Endodermal cell (in vitro differentiated cells): ENCODE results near the gene CDCA8. TPM values are rescaled to one million over a fixed set of nuclear protein-coding genes. Genes with fewer than 3 reads are reported as not detected.

ENCODE experiments used
- DNase-seq: peaks from one replicate; pipeline ENCODE4 v3.0.0-alpha.2; 2017
- H3K27ac ChIP-seq: 2 replicates; pipeline ENCODE4 v1.5.1; 2013; ENCODE audit warnings: mild to moderate bottlenecking, low read depth, low read length, moderate library complexity
- H3K27me3 ChIP-seq: 2 replicates; pipeline ENCODE4 v1.6.1; 2013; ENCODE audit warnings: mild to moderate bottlenecking, low read length, moderate library complexity; ENCODE audit not compliant: insufficient read depth, control insufficient read depth, poor library complexity, severe bottlenecking
- H3K36me3 ChIP-seq: 2 replicates; pipeline ENCODE4 v1.7.0; 2013; ENCODE audit warnings: mild to moderate bottlenecking, low read length, moderate library complexity; ENCODE audit not compliant: control insufficient read depth, insufficient read depth
- H3K4me1 ChIP-seq: one replicate; pipeline ENCODE4 v1.7.0; 2013; ENCODE audit warnings: low read length; ENCODE audit not compliant: control insufficient read depth, insufficient read depth
- H3K4me3 ChIP-seq: 2 replicates; pipeline ENCODE4 v1.5.1; 2013; ENCODE audit warnings: mild to moderate bottlenecking, low read length, moderate library complexity
- H3K9ac ChIP-seq: 2 replicates; pipeline ENCODE4 v1.6.1; 2013; ENCODE audit warnings: mild to moderate bottlenecking, low read length, moderate library complexity; ENCODE audit not compliant: poor library complexity, severe bottlenecking; ENCODE audit errors: extremely low read depth
- H3K9me3 ChIP-seq: 2 replicates; pipeline ENCODE4 v1.6.1; 2013; ENCODE audit warnings: mild to moderate bottlenecking, low read length, moderate library complexity; ENCODE audit not compliant: control insufficient read depth
- H3K27ac Mint-ChIP-seq: 2 replicates; pipeline ENCODE4 v1.8.0; 2020; ENCODE audit warnings: mixed read lengths
- H3K27me3 Mint-ChIP-seq: 2 replicates; pipeline ENCODE4 v1.8.0; 2021; ENCODE audit warnings: mild to moderate bottlenecking, mixed read lengths; ENCODE audit not compliant: insufficient read depth
- H3K36me3 Mint-ChIP-seq: 2 replicates; pipeline ENCODE4 v1.8.0; 2020; ENCODE audit warnings: low read depth, mixed read lengths
- H3K4me1 Mint-ChIP-seq: 2 replicates; pipeline ENCODE4 v1.8.0; 2020; ENCODE audit warnings: mixed read lengths
- H3K4me3 Mint-ChIP-seq: 2 replicates; pipeline ENCODE4 v1.8.0; 2020; ENCODE audit warnings: mild to moderate bottlenecking, moderate library complexity, mixed read lengths
- H3K9me3 Mint-ChIP-seq: 2 replicates; pipeline ENCODE4 v1.8.0; 2020; ENCODE audit warnings: mild to moderate bottlenecking, mixed read lengths
- WGBS, 2 experiments: methylation state at CpG; one replicate each; pipeline versions ENCODE4 v1.1.5 to v1.1.7; 2013; ENCODE audit warnings: missing lambda C conversion rate in 2 of 2, mixed read lengths in 1 of 2; ENCODE audit not compliant: insufficient coverage in 1 of 2, insufficient read length in 1 of 2; 5-methylcytosine and 5-hydroxymethylcytosine counted together
- total RNA-seq, 2 donors: library from RNA; stranded (reverse); fragmentation: NEBNext Ultra II Directional in 1 of 2; extraction: Animal tissue kit (Norgen Biotek cat#: 25700) in 1 of 2; gene quantifications; 2 replicates in 1 of 2; 3 replicates in 1 of 2; pipeline ENCODE4 v1.2.1, GENCODE V29; 2021
- TF ChIP-seq, protein P1 (sequence below): fragments of 200-600 bp; sonication (generic); conservative IDR thresholded peaks from 2 replicates; pipeline ENCODE4 v1.5.0; 2021; ENCODE audit warnings: antibody characterized with exemption, mild to moderate bottlenecking

The CDCA8 gene
- total RNA-seq, 2 donors from 2014 or later: 27.7 to 49.7 TPM

DNA sequence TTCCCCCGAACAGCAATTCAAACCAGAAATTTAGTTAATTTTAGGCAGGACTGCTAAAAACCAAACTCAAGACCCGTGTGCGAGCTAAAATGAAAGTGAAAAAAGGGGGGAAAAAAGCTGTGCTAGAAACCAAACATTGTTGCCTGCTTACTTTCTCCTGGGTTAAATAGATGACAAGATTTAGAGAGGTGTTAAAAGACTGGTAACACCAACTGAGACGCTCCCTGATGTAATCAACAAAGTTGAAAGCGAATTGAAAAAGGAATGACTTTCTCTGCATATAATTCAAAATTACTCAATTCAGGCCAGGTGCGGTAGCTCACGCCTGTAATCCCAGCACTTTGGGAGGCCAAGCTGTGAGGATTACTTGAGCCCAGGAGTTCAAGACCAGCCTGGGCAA lies 6.8 kb downstream of the CDCA8 start:
- Histone ChIP-seq H3K9me3 (no peaks in the 10 kb centered on the region), H3K36me3 (peaks cover 90% of the 10 kb centered on the region), H3K4me3 (no peak overlapping the region), H3K27ac (no peak overlapping the region), H3K4me1 (no peaks in the 10 kb centered on the region), H3K27me3 (no peaks in the 10 kb centered on the region), H3K9ac (no peak overlapping the region)
- no peaks in the 10 kb centered on the region for H3K4me1 Mint-ChIP-seq
- H3K9me3 Mint-ChIP-seq: no peaks in the 10 kb centered on the region
- TF ChIP-seq, protein P1, sequence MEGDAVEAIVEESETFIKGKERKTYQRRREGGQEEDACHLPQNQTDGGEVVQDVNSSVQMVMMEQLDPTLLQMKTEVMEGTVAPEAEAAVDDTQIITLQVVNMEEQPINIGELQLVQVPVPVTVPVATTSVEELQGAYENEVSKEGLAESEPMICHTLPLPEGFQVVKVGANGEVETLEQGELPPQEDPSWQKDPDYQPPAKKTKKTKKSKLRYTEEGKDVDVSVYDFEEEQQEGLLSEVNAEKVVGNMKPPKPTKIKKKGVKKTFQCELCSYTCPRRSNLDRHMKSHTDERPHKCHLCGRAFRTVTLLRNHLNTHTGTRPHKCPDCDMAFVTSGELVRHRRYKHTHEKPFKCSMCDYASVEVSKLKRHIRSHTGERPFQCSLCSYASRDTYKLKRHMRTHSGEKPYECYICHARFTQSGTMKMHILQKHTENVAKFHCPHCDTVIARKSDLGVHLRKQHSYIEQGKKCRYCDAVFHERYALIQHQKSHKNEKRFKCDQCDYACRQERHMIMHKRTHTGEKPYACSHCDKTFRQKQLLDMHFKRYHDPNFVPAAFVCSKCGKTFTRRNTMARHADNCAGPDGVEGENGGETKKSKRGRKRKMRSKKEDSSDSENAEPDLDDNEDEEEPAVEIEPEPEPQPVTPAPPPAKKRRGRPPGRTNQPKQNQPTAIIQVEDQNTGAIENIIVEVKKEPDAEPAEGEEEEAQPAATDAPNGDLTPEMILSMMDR: no peak
- H3K4me3 Mint-ChIP-seq: no peak overlapping the region
- peaks cover 72% of the 10 kb centered on the region for H3K36me3 Mint-ChIP-seq
- WGBS, 2 experiments: 87 to 91% methylated on average over 5 to 7 of the region's 7 CpGs
- no peak for DNase-seq
- H3K27me3 Mint-ChIP-seq: no peaks in the 10 kb centered on the region
- no peak overlapping the region for H3K27ac Mint-ChIP-seq

DNA sequence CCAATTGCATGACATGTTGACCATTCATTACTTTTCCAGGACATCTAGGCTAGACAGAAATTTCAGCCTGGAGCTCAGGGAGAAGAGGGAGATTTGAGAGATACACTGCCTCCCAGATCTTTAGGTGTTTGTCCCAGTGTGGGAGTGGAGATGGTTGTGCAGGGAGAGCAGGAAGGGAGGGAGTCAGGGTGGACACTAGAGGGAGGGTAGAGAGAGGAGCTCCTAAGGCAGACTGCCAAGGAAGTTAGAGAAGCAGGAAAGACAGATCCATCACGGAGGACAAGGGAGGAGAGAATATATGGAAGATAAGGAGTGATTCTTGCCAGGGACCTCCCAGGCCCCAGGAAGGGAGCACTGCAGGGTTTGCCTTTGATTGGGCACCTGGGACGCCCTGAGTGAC lies 8.7 kb downstream of the CDCA8 start:
- Histone ChIP-seq H3K36me3 (peaks cover 88% of the 10 kb centered on the region), H3K27ac (no peak overlapping the region), H3K4me3 (no peak overlapping the region), H3K9ac (no peak overlapping the region), H3K9me3 (no peaks in the 10 kb centered on the region), H3K27me3 (no peaks in the 10 kb centered on the region), H3K4me1 (no peaks in the 10 kb centered on the region)
- DNase-seq: no peak
- TF ChIP-seq, protein P1: no peak
- peaks cover 72% of the 10 kb centered on the region for H3K36me3 Mint-ChIP-seq
- H3K27ac Mint-ChIP-seq: no peak overlapping the region
- H3K27me3 Mint-ChIP-seq: no peaks in the 10 kb centered on the region
- no peak overlapping the region for H3K4me3 Mint-ChIP-seq
- WGBS, 2 experiments: 89% methylated on average over 1 to 2 of the region's 2 CpGs
- H3K9me3 Mint-ChIP-seq: no peaks in the 10 kb centered on the region
- no peaks in the 10 kb centered on the region for H3K4me1 Mint-ChIP-seq

DNA sequence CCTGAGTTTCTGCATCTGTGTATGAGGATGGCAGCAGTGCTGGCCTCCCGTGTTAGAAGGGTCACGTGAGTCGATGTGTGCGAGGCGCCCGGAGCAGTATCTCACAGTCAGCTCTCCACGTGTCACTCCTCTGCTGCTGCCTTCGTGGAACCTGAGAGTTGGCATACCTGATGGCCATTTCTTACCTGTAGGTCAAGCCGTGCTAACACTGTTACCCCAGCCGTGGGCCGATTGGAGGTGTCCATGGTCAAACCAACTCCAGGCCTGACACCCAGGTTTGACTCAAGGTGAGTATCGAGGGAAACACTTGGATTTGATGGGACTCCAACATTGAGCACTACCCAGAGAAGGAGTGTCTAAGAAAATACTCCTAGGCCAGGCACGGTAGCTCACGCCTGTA lies 10.7 kb downstream of the CDCA8 start:
- Histone ChIP-seq H3K4me3 (no peak overlapping the region), H3K36me3 (peaks cover 87% of the 10 kb centered on the region), H3K9ac (no peak overlapping the region), H3K27me3 (no peaks in the 10 kb centered on the region), H3K27ac (no peak overlapping the region), H3K4me1 (no peaks in the 10 kb centered on the region), H3K9me3 (no peaks in the 10 kb centered on the region)
- WGBS, 2 experiments: 95% methylated on average over 14 of the region's 14 CpGs
- TF ChIP-seq, protein P1: no peak
- Mint-ChIP-seq H3K36me3 (peaks cover 75% of the 10 kb centered on the region), H3K27me3 (no peaks in the 10 kb centered on the region), H3K27ac (no peak overlapping the region), H3K9me3 (no peaks in the 10 kb centered on the region), H3K4me1 (no peaks in the 10 kb centered on the region), H3K4me3 (no peak overlapping the region)
- no peak for DNase-seq
